OCI-LY1 (cell line): ENCODE data around the gene PLD6.

Source experiments
- CTCF ChIP-seq: fragments of 200-600 bp; sonication (generic), shearing (Covaris generic); IDR thresholded peaks from 2 replicates; pipeline ENCODE4 v1.5.1; 2017; ENCODE audit warnings: mild to moderate bottlenecking, antibody characterized with exemption, low read length, moderate library complexity, mixed read lengths
- EZH2 ChIP-seq: fragments of 200-600 bp; sonication (generic), shearing (Covaris generic); IDR thresholded peaks from 2 replicates; pipeline ENCODE4 v1.8.0; 2017; ENCODE audit warnings: borderline replicate concordance, mixed run types, mild to moderate bottlenecking, antibody characterized with exemption, low read length, moderate library complexity, mixed read lengths

GRCh38 chr17:17168401-17168800 lies 37.7 kb downstream of the PLD6 start:
- TF ChIP-seq CTCF (no peak), EZH2 (no peak)
